GM18520 (cell line): Measurements from ENCODE around the gene ZDHHC9.

Experiments used
- ATAC-seq: cut with Tn5 transposase; IDR thresholded peaks from one replicate; pipeline ENCODE4 v1.9.1; 2021; ENCODE audit not compliant: unreplicated experiment

Gene ZDHHC9

DNA sequence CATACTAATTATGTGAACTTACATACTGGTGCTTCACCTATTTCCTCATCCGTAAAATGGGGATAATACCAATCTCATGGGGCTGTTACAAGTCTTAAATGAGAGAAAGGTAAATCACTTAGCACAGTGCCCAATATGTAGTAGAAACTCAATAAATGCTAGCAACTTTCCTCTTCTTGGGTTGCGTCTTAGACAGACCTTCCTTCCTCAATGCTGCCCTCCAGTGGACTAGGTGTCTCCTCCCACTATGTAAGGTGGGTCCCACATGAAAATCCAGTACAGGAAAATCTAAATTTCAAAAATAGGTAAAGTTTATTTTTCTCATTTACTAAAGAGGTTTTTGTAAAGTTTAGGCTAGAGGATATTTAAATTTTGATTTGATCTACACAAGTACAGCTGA is 20.6 kb downstream of the ZDHHC9 start:
- peak; percentile 48 for ATAC-seq

- no peak for ATAC-seq
Measured at GRCh38 chrX:129818123-129818522, 25.6 kb downstream of the ZDHHC9 start.

- ATAC-seq: no peak
Measured at GRCh38 chrX:129813662-129814368, 29.9 kb downstream of the ZDHHC9 start.

- ATAC-seq: no peak
Measured at GRCh38 chrX:129808829-129809796, 34.6 kb downstream of the ZDHHC9 start.

DNA sequence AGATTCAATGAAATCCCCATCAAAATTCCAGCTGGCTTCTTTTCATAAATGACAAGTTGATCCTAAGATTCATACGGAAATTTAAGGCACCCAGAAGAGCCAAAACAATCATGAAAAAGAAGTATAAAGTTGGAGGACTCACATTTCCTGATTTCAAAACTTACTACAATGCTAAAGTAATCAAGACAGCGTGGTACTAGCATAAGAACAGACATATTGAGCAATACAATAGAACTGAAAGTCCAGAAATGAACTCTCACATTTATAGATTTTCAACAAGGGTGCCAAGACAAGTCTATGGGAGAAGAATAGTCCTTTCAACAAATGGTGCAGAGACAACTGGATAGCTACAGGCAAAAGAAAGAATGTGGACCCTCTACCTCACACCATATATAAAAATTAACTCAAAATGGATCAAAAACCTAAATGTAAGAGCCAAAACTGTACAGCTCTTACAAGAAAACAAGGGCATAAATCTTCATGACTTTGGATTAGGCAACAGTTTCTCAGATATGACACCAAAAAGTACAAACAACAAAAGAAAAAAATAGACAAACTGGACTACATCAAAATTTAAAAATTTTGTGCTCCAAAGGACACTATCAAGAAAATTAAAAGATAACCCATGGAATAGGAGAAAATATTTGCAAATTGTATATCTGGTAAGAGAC is 35.4 kb downstream of the ZDHHC9 start:
- ATAC-seq: no peak

GRCh38 chrX:129804806-129805205 is 38.9 kb downstream of the ZDHHC9 start:
- ATAC-seq: no peak

DNA sequence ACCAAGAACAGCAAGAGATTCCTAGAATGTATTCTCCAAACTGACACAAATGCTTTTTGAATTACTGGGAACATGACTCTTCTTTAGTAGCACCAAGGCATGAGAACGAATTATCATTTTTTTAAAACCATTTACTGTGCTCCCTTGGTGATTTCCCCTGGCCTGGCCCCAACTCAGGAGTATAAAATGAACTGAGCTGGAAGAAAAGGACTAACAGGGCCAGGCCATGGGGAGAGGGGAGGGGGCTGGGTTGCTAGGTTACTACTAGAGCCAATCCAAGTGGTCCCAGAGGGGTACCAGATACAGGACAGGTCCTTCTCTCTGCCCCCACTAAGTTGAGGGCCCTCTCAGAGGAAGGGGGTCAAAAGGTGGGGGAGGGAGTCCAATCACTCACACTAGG is 40.8 kb downstream of the ZDHHC9 start:
- no peak for ATAC-seq

DNA sequence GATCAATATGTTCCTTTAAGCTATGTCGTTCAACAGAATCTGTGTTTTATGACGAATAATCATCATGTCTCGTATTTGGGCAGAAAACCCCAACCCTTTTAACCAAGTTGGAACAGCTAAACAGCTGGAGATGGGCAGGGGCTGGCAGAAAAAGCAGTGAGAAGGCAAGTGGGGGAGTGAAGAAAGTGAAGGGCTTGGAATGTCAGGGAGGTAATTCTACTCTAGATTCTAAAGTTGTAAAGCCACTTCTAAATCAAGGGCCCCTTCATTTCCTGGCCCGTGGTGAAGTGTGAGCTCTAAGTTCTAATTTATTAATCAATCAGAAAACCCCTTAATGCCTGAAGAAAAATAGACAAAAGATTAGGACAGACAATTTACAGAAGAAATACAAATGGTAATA is 43.5 kb downstream of the ZDHHC9 start:
- no peak for ATAC-seq

DNA sequence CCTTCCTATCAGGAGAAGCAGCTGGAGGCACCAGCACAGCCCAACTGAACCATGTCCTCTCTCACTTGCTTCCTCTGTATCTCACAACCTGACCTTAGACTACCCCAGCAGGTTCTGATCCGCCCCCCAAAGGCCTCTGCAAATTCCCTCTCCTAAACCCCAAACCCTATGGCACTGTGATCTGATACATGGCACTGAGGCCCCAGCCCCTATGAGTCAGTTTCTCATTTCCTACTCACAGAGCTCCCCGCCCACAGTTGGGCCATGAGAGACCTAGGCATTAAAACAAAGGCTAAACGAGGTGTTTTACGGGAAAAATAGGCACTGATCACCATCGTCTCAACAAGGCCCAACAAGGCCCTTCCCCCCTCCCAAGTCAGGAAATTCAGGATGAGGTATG is 44.8 kb downstream of the ZDHHC9 start:
- no peak for ATAC-seq

- ATAC-seq: no peak
Measured at GRCh38 chrX:129798456-129798855, 45.2 kb downstream of the ZDHHC9 start.

- no peak for ATAC-seq
Measured at GRCh38 chrX:129797251-129797906, 46.3 kb downstream of the ZDHHC9 start.

- ATAC-seq: no peak
Measured at GRCh38 chrX:129795584-129795983, 48.1 kb downstream of the ZDHHC9 start.

- no peak for ATAC-seq
Measured at GRCh38 chrX:129793604-129794191, 50.0 kb downstream of the ZDHHC9 start.

DNA sequence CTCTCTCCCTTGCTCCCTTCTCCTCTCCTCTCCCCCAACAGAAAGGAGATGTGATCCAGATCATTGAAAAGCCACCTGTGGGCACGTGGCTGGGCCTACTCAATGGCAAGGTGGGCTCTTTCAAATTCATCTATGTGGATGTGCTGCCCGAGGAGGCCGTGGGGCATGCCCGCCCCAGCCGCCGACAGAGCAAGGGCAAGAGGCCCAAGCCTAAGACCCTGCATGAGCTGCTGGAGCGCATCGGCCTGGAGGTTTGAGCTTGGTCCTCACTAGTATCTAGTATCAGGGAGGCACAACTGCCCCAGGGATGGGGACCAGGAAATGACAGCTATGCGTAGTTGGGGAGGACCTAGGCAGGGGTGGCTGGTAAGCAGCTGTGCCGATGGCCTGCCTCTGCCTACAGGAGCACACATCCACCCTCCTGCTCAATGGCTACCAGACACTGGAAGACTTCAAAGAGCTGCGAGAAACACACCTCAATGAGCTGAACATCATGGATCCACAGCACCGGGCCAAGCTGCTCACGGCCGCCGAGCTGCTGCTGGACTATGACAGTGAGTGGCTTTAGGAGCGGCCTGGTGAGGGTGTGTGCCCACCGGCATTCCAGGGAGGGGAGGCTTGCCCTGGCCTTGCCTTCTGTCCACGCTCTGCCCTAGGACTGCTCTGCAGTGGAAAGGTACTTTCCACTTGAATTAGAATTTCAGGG is 50.9 kb downstream of the ZDHHC9 start:
- no peak for ATAC-seq

GRCh38 chrX:129791961-129792570 is 51.6 kb downstream of the ZDHHC9 start:
- ATAC-seq: no peak

DNA sequence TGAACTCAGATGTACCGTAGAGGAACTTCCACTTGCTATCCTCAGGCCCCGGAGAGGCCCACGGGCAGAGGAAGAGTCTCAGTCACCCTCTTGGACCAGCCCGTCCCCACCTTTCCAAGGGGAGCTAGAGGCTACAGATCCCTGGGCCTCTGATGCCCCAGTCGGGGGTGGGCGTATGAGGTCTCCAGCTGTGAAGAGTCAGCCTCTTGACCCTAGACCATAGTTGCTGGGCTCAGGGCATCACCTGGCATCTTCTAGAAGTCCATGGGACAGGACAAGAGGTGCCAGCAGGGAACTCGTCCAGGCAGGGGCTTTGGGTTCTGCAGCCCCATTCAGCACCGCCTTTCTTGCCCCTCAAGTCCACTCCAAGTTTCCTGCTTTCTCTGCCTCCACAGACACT is 52.4 kb downstream of the ZDHHC9 start:
- ATAC-seq: no peak

GRCh38 chrX:129790808-129791207 is 52.9 kb downstream of the ZDHHC9 start:
- ATAC-seq: no peak

GRCh38 chrX:129790146-129790545 is 53.5 kb downstream of the ZDHHC9 start:
- no peak for ATAC-seq

- no peak for ATAC-seq
Measured at GRCh38 chrX:129788527-129788926, 55.2 kb downstream of the ZDHHC9 start.
